Right atrium auricular region (tissue), 2 donors: ENCODE results near the gene BASP1. TPM values are rescaled to one million over a fixed set of nuclear protein-coding genes. Genes with fewer than 3 reads are reported as not detected.

Source experiments
- DNase-seq: peaks from one replicate; pipeline ENCODE4 v3.0.0-alpha.2; 2019; ENCODE audit warnings: low spot score
- H3K27ac ChIP-seq, 2 donors: fragments of 200-600 bp; sonication (generic); 1 replicate in 1 of 2; 2 replicates in 1 of 2; pipeline ENCODE4 v1.5.1; 2016 to 2019
- H3K27me3 ChIP-seq, 2 donors: fragments of 200-600 bp; sonication (generic); one replicate each; pipeline versions ENCODE4 v1.5.1 to v1.6.0; 2017 to 2019
- H3K36me3 ChIP-seq: fragments of 200-600 bp; sonication (generic); one replicate; pipeline ENCODE4 v1.5.1; 2016
- H3K4me1 ChIP-seq, 2 donors: fragments of 200-600 bp; sonication (generic); one replicate each; pipeline versions ENCODE4 v1.5.1 to v1.6.0; 2017 to 2019
- H3K4me3 ChIP-seq, 2 donors: fragments of 200-600 bp; sonication (generic); 1 replicate in 1 of 2; 2 replicates in 1 of 2; pipeline ENCODE4 v1.5.1; 2017 to 2019; ENCODE audit warnings: mild to moderate bottlenecking in 1 of 2, moderate library complexity in 1 of 2
- H3K9me3 ChIP-seq, 2 donors: fragments of 200-600 bp; sonication (generic); one replicate each; pipeline ENCODE4 v1.5.1; 2019
- CTCF ChIP-seq, 2 donors: fragments of 200-600 bp; sonication (generic); IDR thresholded peaks; one replicate each; pipeline ENCODE4 v1.5.1; 2019; ENCODE audit warnings: antibody characterized with exemption in 2 of 2
- total RNA-seq, 2 donors: library from RNA; depleted of rRNA; stranded (reverse); fragments of >200 nt; gene quantifications; one replicate each; pipeline ENCODE4 v1.1.0, GENCODE V29; 2016

The BASP1 gene
- total RNA-seq, 2 donors from 2014 or later = 8.3 to 18.4 TPM

DNA sequence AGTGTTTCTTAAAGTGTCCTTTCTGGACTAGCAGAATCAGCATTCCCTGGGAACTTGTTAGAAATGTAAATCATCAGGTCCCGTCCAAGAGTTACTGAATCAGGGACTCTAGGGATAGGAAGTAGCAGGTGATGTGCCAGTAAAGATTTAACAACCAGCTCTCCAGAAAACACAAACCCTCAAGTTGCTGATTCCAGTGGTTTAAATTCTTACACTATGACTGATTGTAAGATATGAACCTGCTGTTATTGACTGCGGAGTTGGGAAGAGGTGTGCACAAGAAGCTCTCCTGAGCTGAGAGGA is 39.1 kb upstream of the BASP1 start:
- Histone ChIP-seq H3K4me3 (no peak overlapping the region), H3K36me3 (no peaks in the 10 kb centered on the region), H3K27ac (no peak overlapping the region), H3K27me3 (no peaks in the 10 kb centered on the region), H3K9me3 (no peaks in the 10 kb centered on the region), H3K4me1 (no peaks in the 10 kb centered on the region)
- TF ChIP-seq CTCF (IDR thresholded peaks at IDR 0.05) = no peak
- no peak for DNase-seq

DNA sequence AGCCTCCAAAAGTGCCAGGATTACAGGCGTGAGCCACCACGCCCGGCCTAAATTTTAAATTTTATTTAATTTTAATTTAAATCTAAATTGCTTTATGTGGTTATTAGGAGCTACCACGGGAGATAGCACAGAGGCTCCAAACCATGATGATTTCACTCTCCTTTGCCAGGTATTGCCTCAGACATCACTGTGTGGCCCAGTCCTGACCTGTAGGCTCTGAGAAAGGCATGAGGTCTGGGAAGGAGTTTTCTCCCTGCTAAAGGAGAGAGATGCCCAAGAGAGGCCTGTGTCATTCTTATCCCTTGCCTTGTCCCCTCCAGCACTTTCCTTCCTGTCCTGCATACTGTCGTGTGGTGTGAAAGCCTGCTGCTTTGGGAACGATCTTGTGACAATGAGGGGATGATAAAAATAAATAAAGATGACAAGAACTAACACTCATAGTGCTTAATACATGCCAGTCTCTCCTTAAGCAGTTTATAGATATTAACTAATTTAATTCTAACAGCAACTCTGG is 37.0 kb upstream of the BASP1 start:
- no peak overlapping the region for H3K4me3 ChIP-seq

DNA sequence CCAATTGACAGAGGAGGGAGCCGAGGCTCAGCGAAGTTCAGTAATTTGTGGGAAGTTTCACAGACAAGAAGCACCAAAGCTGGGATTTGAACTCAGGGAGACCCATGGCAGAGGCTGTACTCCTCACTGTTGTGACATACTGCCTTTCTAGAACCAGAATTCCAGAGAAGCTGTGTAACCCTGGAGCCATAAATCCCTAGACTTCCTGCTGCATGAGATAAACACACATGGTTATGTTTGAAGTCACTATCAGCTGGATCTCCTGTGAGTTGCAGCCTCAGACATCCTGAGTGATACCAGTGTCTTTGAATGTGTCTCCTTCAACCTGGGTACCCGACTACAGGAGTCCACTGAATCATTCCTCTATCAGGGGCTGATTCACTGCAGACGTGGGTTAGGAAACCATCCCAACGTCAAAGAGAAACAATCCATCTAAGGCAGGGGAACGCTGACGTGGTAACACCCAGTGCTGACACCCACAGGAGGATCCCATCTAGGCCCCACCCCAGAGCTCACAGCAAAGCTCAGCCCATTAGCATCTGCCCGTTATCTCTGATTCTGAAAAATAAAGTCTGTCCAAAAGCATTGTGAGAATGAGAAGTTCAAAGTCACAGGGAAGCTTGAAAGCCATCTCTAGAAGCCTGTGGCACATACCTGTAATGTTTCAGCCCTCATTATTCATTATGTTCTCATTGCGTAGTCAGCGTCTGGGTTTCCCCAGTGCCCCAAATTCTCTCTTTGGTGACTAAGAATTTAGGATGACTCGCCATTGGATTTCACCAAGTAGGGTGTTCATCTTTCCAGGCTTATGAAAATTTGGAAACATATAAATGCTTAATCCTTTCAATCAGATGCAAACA is 36.3 kb upstream of the BASP1 start:
- Histone ChIP-seq H3K4me3 (no peak overlapping the region), H3K27ac (no peak overlapping the region), H3K27me3 (no peaks in the 10 kb centered on the region), H3K36me3 (no peaks in the 10 kb centered on the region), H3K4me1 (no peaks in the 10 kb centered on the region), H3K9me3 (no peaks in the 10 kb centered on the region)
- DNase-seq = no peak
- no peak for TF ChIP-seq CTCF (IDR thresholded peaks at IDR 0.05)

More for the DNA sequence above, 37.0 kb upstream of the BASP1 start:
- TF ChIP-seq CTCF (IDR thresholded peaks at IDR 0.05) = no peak
- Histone ChIP-seq H3K4me1 (no peaks in the 10 kb centered on the region), H3K27me3 (no peaks in the 10 kb centered on the region), H3K9me3 (no peaks in the 10 kb centered on the region), H3K27ac (no peak overlapping the region), H3K36me3 (no peaks in the 10 kb centered on the region)
- no peak for DNase-seq

DNA sequence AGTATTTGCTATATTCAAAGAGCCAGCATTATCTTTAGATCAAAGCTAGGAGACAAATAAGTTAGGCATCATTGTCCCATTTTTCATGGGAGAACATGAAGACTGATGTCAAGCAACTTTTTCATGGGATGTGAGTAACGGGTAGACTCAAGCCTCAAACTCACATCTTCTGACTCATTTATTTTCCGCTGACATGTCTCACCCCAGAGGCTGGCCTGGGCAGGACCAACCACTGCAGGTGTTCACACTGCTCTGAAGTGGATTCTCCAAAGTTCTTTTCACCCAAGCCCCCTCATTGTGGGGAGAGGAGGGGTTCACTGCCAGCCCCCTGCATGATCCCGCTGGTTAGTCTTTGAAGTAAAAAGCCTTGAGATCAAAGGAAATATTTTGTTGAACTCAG is 34.9 kb upstream of the BASP1 start:
- Histone ChIP-seq H3K9me3 (no peaks in the 10 kb centered on the region), H3K4me1 (no peaks in the 10 kb centered on the region), H3K4me3 (no peak overlapping the region), H3K36me3 (no peaks in the 10 kb centered on the region), H3K27ac (no peak overlapping the region), H3K27me3 (no peaks in the 10 kb centered on the region)
- no peak for TF ChIP-seq CTCF (IDR thresholded peaks at IDR 0.05)
- DNase-seq = no peak

DNA sequence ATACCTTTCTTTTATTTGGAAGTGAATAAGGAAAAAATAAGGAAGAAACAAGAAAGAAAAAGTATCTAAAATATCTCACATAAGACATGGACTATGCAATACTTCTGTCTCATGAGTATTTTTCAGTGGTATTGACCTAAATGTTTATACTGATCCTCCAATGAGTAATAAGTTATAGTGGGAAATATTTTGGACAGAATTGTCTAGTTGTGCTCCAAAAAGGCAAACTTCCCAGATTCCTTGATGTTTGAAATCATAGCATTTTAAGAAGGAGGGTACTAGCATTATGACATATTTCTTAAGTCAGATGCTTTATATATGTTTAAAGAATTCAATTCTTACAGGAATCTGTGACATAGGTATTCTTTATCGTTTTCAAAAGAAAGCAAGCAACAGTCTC is 34.5 kb upstream of the BASP1 start:
- no peak for DNase-seq
- H3K9me3 ChIP-seq = no peaks in the 10 kb centered on the region
- no peaks in the 10 kb centered on the region for H3K36me3 ChIP-seq
- no peak overlapping the region for H3K4me3 ChIP-seq
- no peak overlapping the region for H3K27ac ChIP-seq
- H3K27me3 ChIP-seq = no peaks in the 10 kb centered on the region
- H3K4me1 ChIP-seq = no peaks in the 10 kb centered on the region
- no peak for TF ChIP-seq CTCF (IDR thresholded peaks at IDR 0.05)

- TF ChIP-seq CTCF (IDR thresholded peaks at IDR 0.05) = no peak
- no peaks in the 10 kb centered on the region for H3K27me3 ChIP-seq
- no peak overlapping the region for H3K4me3 ChIP-seq
- no peak overlapping the region for H3K27ac ChIP-seq
- DNase-seq = no peak
- no peaks in the 10 kb centered on the region for H3K4me1 ChIP-seq
- H3K36me3 ChIP-seq = no peaks in the 10 kb centered on the region
- H3K9me3 ChIP-seq = no peaks in the 10 kb centered on the region
These were observed 33.6 kb upstream of the BASP1 start for GRCh38 chr5:17183831-17184230.
